Right renal cortex interstitium (tissue), 3 donors: ENCODE results near the gene C11orf91. TPM values are rescaled to one million over a fixed set of nuclear protein-coding genes. Genes with fewer than 3 reads are reported as not detected.
"Not testable (repeated sequence)": the region's sequence is repeated elsewhere in the genome, so short reads cannot be mapped to it uniquely, and the experiment has no call there.

Experiments
- DNase-seq, 3 donors: peaks; one replicate each; pipeline ENCODE4 v3.0.0-alpha.2; 2013; ENCODE audit warnings: low read depth in 3 of 3, low spot score in 2 of 3
- polyA plus RNA-seq, 3 donors: library from polyadenylated mRNA; unstranded; fragments of 120-200 nt; gene quantifications; one replicate each; pipeline ENCODE4 v1.2.1, GENCODE V29; 2013; ENCODE audit not compliant: insufficient read length in 3 of 3

The C11orf91 gene
- polyA plus RNA-seq, 3 donors = not detected

DNA sequence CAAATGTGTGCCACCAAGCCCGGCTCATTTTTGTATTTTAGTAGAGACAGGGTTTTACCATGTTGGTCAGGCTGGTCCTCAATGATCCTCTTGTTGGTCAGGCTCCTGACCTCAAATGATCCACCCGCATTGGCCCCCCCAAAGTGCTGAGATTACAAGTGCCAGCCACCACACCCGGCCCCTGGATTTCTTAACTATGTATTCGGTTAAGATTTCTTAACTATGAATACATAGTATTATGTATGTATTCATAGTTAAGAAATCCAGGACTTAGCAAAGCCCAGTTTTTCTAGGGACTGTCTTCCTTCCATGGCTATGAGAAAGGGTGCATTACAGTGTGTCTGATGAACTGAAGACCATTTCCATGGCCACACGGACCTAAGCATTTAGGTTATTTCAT, 1.7 kb downstream of the C11orf91 start:
- DNase-seq = no peak

DNA sequence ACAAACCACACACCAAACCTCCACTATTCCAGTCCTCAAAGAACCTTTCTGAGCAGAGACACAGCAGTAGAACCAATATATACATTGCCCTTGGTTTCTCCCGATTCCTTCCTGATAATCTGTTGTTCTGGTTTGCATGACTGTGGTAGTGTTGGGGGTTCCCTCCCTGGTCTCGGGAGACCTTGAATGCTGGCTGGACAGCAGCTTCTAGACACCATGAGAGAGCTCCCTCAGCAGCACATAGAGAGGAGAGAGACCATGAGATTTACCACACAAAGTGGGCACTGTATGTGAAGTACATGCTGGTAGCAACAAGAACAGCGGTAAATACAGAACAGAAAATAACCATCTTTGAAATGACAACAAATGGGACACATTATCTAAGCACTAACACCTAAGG, 2.6 kb downstream of the C11orf91 start:
- DNase-seq = no peak

DNA sequence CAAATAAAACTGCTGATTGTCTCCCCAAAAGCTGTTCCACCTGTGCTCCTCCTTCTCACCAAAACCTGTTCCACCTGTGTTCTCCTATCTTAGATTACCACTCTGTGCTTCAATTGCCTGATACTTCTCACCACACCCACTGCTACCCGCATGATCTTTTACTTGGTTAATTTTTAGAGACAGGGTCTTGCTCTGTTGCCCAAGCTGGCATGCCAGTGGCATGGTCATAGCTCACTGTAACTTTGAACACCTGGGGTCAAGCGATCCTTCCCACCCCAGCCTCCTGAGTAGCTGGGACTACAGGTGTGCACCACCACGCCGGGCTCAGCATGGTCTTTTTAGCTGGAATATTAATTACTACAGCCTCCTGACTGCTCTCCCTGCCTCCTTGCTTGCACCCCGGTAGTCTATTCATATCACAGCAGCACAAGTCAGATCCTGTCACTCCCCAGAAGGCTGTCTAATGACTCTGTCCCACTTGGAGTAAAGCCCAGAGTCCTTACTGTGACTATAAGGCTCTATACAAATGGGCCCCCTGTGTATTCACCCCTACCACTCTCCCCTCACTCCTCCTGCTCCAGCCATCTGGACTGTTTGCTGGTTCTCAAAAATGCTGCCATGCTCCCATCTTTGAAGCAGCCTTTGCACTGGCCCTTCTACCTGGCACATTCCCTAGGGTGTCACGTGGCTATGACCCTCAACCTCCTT, 3.5 kb downstream of the C11orf91 start:
- DNase-seq = no peak

DNA sequence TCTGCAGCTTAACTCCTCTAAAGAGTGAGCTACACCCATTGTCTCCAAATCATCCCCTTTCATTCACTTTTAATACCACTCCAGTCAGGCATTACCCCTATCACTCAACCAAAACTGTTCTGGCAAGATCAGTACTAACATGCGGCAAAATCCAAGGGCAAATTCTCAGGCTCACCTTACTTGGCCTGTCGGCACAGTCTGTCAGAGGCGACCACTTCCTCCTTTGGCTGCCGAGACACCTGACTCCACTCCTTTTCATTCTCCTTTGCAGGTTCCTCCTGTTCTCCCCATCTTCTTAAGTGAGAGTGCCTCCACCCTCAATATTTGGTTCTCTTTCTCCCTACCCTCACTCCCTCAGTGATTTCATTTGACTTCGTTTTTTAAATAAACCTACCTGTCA, 4.2 kb downstream of the C11orf91 start:
- DNase-seq = no peak

DNA sequence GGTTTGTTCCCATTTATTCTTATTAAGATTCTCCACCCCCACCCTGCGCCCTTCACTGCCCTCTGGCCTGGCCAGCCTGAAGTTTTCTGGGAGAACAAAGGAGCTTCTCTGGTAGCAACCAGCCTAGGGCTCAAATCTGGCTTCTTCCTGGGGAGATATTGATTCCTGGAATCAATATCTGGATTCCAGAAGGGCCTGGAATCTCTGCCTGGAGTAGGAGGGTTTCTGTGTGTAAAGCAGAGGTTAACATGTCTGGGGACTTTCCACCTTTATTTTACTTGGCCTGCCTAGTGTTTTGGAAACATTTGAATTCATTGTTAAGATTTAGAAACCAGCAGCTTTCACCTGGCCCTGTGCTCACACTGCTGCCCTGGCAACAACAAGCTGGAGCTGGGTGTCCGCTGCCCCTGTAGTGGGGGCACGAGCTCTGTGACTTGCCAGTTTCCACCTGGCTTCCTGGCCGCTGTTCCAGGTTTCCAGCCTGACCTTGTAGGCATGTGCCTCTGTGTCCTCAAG, 5.5 kb downstream of the C11orf91 start:
- DNase-seq = no peak

DNA sequence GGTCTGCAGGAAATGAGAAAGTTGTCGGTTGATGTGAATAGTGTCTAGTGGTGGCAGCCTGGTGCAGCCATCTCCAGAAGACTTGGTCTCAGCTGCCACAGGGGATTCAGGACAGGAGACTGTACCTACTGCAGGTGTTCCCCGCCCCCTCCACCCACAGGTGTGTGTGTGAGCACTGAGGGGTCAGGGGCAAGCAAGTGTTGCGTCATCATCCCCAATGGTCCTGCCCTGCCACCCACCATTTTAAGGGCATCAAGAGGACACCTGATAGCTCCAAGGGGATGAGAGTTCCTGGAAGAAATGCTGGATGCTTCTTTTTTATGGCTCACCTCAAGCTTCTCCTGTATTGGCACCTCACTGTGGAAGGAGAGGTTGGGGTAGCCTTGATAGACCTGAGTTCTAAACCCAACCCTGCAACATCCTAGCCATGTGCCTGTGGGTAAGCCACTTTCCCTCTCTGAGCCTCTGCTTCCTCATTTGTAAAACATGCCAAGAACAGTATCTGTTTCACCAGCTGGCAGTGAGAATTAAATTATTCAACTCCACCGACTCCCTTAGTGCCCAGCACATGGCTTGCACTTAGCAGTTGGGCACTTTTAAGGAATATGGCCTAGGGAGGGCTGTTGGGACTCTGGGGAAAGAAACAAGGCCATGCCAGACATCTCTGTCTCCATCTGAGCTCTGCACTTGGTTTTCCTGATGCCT, 6.1 kb downstream of the C11orf91 start:
- no peak for DNase-seq

DNA sequence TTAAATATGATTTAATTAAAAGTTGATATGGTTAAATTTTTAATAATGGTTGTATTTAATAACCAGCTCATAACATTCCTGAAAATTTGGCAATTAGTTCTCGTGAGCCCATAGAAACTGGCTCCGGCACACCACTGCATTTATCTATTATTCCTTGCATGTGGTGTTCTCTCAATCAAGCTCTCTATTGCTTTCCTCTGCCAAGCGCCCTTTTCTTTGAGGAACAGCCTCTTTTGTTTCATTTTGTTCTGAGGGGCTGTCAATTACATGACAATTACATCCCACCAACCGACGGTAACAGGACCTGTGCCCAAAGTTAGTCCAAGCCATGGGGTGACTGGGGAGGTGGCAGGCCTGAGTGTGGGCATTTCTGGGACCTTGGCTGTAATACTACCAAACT, 8.1 kb downstream of the C11orf91 start:
- DNase-seq = no peak

DNA sequence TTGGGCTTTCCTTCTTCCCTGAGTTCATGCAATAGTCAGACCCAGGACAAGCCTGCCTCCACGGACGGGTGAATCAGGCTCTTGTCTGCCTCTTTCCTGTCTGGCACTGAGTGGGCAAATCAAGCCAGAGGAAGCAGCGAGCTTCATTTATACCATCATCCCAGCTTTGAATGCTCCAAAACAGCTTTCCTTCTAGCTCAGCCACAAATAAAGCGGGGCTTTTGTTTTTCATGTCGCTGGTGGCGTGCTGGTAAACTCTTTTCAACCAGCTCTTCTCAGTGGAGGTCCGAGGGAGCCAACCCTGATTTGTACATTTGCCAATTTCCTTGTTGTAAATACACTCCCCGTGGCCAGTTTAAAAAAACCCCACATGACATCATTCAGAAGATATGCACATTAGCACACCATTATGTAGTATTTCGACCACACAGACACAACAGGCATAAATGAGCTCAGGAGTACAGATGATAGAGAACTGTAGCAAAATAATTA, 8.6 kb downstream of the C11orf91 start:
- DNase-seq = peak in 1 of 3 donors; percentile 40

DNA sequence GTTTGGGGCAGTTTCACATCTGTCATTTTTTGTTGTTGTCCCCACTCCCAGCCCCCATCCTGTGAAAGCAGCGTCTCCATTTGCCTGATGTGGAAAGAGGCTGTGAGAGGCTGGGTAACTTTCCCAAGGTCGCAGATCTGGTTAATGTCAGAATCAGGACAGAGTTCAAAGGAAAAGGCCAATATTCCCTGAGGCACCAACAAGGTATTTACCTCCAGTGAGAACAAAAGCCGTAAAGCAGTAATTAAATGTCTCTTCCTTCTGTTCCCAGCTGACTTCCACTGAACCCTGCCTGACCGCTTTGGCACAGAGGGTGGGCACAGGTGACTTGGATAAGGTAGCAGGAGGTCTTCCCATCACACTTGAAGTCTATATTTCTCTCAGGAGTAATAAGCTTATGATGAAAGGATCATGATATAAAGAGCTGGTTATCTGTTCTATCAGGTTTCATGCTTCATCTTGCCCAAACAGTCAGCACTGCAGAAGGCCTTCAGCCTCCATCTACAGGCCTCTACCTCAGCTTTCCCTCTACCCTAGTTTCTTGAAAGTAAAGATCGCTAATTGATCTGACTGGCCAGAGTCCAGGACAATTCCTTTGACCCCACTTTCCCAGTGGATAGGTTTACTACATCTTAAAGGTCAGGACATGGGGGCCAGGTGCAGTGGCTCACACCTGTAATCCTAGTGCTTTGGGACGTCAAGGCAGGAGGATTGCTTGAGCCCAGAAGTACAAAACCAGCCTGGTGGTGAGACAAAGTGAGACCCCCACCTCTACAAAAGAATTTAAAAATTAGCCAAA, 9.4 kb downstream of the C11orf91 start:
- DNase-seq = no peak

DNA sequence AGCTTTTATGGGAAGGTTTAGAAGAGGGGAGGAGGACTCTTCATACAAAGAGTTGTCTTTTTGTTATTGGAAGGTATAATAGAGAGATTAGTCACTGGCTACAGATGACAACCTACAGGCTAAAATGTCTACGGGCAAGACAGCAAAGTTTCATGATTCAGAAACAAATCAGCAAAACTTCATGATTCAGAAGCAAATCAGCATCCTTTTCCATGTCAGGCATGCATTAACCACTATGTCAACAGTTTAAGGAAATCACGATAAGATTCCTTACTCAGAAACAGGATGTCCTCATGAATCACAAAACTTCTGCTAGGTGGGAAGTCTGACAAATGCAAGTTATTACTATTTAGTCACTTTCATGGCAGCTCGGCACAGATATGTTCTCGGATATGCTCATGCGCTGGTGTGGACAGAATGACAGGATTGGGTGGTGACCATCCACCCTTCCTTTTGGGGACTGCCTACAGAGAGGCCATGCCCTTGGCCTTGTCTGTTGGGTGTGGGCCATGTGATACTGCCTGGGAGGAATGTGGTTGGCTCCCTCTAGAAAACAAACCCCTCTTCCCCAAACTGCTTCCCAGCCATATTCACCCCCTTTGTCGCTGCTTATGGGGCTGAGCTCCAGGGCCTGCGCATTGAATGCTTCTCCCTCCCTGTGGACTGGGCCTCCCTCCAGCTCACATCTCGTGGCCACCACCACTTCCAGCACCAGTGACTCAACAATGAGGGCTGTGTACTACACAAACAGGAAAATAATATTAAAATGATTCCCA, 10.1 kb downstream of the C11orf91 start:
- no peak for DNase-seq

DNA sequence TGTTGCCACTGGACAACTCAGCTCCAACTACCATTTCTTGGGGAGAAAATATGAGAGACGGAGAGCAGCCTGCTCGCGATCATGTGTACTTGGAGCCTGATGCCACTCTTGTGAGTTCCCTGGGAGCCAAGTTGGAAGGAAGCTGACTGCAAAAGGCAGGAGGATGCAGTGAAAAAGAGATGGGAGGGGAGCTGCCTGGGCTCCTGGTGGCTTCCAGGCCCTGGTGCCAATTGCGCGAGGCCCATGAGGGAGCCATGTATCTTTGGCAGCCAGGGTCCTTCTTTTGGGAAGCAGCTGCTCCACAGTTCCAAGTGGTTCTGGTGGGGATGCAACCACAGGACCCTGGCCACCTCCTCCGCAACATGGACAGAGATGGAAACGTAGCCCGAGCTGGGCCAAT, 11.1 kb downstream of the C11orf91 start:
- DNase-seq = no peak

DNA sequence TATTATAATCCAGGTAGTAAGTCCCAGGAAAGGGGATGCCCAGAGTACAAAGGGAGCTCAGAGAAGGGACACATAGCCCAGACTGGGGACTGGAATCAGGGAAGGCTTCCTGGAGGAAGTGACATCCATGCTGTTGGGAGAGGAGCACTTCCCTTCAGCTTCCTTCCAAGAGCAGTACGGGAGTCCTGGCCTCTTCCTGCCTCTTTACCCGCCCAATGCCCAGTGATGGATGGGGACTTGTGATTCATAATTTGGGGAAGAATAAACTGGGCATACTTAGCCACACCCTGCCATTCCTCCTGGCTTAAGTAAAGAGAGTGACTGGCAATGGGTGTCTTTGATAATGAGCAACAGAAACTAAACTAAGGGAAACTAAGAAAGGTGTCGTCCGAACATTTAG, 11.5 kb downstream of the C11orf91 start:
- DNase-seq = no peak

DNA sequence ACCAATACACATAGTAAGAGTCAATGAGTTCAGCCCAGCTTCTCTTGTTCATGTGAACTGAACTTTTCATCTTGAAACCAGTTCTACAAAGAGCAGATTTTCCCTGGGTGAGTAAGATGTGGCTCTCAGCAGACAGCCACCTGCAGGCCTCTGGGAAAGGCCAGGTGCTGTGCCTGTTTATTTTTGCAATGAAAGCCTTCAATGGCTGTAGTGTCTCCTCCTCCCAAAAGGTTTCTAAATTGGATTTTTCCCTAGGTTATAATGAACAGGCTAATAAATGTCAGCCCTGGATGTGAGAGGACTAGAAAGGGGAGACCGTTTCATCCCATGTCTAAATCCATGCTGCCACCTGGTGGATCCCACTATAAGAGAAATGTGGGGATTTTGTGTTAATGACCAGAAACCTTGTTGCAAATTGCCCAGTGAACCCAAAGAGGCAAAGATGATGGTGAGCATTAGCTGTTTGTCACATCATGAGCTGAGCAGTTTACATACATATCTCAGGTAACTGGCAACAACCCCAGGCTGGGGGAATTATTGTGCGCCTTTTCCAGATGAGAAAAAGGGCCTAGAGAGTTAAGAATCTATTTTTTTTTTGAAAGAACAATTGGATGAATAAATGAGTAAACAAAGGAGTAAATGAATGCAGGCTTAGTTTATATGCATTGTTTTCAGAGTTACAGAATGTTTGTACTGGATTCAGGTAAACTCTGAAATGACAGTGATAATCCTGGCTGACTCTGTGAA, 12.7 kb downstream of the C11orf91 start:
- no peak for DNase-seq

DNA sequence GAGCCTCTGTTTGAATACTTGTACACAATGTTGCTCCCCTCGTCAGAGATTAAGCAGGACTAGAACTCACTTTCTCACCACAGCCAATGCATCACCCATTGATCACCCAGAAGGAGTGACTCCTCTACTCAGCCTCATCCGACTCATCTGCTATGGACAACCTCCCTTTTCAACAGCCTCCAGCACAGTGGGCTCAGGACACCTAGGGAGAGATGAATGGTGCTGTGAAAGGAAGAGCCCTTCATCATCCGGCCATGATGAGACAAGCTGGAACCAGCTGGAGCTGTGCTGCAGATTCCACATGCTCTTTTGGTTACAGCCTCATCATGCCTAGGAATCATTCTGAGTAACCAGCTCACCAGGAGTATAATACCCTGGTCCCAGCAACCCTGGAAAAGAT, 15.5 kb downstream of the C11orf91 start:
- no peak for DNase-seq

DNA sequence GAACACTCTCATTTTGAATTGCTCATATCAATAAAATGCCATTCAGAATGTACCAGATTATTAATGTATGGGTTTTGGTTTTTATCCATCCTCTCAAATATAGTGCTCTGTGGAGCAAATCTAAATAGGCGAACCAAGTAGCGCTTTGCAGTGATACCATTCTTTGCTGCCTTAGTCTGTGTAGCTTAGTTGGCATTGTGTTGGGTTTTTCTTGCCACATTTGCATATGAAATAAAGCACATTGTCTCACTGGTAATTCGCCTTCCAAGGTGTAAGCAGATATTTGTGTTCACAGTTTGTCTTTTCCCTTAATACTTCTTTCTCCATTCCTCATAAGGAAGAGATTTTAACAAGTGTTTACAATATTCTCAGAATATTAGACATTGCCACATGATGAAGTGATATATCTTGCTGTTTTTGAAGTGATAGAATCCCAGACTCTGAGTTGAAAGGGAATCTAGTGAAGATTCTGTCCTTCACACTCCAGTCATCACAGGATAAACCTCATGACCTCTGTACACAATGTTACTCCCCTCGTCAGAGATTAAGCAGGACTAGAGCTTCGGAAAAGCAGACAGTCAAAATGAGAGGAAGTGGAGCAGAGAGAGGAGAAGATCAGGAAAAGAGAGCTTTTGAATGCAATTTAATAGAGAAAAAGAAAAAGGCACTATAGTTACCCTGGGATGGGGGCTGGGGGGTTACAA, 16.5 kb downstream of the C11orf91 start:
- no peak for DNase-seq

DNA sequence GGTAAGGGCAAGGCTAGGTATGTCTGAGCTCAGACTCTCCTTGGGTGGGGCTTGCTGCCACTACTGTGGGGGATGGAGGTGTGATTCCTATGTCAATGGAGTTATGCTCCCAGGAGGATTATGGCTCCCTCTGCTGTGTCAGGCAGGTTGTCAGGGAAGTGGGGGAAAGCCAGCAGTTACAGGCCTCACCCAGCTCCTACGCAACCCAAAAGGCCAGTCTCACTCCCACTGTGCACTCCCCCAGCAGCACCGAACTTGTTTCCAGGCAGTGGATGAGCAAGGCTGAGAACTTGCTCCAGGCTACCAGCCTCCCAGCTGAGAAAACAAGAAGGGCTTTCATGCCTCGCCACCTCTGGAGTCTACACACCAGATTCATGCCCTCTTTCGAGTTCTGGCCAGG, 18.2 kb downstream of the C11orf91 start:
- DNase-seq = no peak

DNA sequence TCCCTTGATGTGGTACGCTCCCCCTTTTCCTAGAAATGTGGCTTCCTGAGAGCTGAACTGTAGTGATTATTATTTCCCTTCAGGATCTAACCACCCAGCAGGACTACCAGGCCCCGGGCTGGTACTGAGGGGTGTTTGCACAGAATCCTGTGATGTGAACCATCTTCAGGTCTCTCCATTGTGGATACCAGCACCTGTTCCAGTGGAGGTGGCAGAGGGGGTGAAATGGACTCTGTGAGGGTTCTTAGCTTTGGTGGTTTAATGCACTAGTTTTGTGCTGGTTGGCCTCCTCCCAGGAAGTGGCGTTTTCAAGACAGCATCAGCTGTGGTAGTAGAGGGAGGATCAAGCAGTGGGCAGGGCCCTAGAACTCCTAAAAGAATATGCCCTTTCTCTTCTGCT, 18.6 kb downstream of the C11orf91 start:
- no peak for DNase-seq

DNA sequence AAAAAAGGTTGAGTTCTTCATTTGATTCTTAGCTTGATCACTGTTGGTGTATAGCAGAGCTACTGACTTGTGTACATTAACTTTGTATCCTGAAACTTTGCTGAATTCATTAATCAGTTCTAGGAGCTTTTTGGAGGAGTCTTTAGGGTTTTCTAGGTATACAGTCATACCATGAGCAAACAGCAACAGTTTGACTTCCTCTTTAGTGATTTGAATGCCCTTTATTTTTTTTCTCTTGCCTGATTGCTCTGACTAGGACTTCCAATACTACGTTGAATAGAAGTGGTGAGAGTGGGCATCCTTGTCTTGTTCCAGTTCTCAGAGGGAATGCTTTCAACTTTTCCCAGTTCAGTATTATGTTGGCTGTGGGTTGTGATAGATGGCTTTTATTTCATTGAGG, 22.0 kb downstream of the C11orf91 start:
- DNase-seq = not testable (repeated sequence)
